ENCODE results near the gene SNTA1.

DNA sequence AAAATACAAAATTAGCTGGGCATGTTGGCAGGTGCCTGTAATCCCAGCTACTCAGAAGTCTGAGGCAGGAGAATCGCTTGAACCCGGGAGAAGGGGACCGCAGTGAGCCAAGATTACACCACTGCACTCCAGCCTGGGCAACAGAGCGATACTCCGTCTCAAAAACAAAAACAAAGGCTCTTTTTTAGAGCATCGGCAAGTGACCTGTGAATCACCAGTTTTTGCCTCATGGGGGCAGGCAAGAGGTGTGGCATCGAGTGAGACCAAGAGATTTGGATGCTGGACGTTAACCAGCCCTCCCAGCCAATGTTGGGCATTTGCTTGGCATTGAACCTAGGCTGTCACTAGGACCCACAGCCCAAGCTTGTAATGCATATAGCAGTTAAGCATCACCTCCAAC, 27.6 kb downstream of the SNTA1 start:
- TF ChIP-seq, protein P1, sequence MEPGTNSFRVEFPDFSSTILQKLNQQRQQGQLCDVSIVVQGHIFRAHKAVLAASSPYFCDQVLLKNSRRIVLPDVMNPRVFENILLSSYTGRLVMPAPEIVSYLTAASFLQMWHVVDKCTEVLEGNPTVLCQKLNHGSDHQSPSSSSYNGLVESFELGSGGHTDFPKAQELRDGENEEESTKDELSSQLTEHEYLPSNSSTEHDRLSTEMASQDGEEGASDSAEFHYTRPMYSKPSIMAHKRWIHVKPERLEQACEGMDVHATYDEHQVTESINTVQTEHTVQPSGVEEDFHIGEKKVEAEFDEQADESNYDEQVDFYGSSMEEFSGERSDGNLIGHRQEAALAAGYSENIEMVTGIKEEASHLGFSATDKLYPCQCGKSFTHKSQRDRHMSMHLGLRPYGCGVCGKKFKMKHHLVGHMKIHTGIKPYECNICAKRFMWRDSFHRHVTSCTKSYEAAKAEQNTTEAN (CRISPR knock-in tag; IDR thresholded peaks at IDR 0.05): no peak
- TF ChIP-seq ZNF408 (CRISPR knock-in tag; IDR thresholded peaks at IDR 0.05; ENCODE audit: low read depth) (no peak), PYGO2 (tag; IDR thresholded peaks at IDR 0.05) (no peak), TARDBP (IDR thresholded peaks at IDR 0.05) (no peak)
